22Rv1 (cell line): ENCODE results near the gene P2RY2.

Experiments
- ZFX ChIP-seq: fragments of 450-650 bp; IDR thresholded peaks from 2 replicates; pipeline ENCODE4 v1.6.1; 2017; ENCODE audit warnings: antibody characterized with exemption, borderline replicate concordance
- TF ChIP-seq, protein P1 (sequence below): fragments of 450-650 bp; IDR thresholded peaks from 2 replicates; pipeline ENCODE4 v1.5.1; 2017; ENCODE audit warnings: mild to moderate bottlenecking

DNA sequence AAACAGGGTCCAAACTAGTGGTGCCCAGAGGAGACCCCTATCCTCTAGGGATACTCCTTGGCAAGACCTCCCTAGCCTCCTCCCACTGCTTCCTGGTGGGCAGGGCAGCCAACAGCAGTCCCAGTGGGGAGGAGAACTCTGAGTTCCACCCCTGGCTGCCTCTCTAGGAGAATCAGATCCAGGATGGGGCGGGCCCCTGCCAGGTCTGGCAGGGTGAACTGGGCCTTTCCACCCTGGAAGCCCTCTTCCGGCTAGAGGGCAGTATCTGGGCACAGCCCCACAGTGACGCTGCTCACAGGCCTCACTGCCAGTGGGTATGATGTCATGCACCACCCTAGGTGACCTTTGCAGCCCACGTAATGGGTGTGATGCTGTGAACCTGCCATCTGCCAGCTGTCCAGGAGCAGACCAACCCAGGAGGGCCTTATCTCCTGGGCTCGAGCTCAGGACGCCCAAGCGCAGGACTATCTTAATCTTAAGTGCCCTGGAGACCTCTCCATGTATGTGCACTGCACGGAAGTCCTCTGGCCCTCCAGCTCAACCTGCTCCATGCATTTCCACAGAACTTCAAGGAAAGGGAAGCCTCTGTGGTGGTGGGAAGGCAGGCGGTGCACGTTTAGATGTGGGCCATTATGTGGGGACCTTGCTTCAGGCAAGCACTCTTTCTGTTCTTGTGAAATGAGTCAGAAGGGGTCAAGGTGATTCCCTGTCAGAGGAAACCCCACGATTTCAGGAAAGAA, 44.2 kb upstream of the P2RY2 start:
- TF ChIP-seq, protein P1, sequence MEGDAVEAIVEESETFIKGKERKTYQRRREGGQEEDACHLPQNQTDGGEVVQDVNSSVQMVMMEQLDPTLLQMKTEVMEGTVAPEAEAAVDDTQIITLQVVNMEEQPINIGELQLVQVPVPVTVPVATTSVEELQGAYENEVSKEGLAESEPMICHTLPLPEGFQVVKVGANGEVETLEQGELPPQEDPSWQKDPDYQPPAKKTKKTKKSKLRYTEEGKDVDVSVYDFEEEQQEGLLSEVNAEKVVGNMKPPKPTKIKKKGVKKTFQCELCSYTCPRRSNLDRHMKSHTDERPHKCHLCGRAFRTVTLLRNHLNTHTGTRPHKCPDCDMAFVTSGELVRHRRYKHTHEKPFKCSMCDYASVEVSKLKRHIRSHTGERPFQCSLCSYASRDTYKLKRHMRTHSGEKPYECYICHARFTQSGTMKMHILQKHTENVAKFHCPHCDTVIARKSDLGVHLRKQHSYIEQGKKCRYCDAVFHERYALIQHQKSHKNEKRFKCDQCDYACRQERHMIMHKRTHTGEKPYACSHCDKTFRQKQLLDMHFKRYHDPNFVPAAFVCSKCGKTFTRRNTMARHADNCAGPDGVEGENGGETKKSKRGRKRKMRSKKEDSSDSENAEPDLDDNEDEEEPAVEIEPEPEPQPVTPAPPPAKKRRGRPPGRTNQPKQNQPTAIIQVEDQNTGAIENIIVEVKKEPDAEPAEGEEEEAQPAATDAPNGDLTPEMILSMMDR: no peak
- no peak for TF ChIP-seq ZFX
